Epithelial cell of proximal tubule (primary cell): ENCODE data around the gene BTAF1. TPM values are rescaled to one million over a fixed set of nuclear protein-coding genes. Genes with fewer than 3 reads are reported as not detected.

ENCODE experiments used
- DNase-seq: peaks from one replicate; pipeline ENCODE4 v3.0.0-alpha.2; 2011; ENCODE audit warnings: low read depth
- H3K4me3 ChIP-seq: 2 replicates; pipeline ENCODE4 v1.5.1; 2011; ENCODE audit warnings: low read depth, mild to moderate bottlenecking, low read length
- CTCF ChIP-seq: conservative IDR thresholded peaks from 2 replicates; pipeline ENCODE4 v1.5.1; 2012; ENCODE audit warnings: low read depth, mild to moderate bottlenecking, low read length
- total RNA-seq: library from RNA; depleted of rRNA; stranded (reverse); fragments of >200 nt; gene quantifications from 2 replicates; pipeline ENCODE4 v1.2.3, GENCODE V29; 2015

BTAF1 gene
- total RNA-seq, 1 donor from 2014 or later = 35.2 TPM

- H3K4me3 ChIP-seq = no peak overlapping the region
- TF ChIP-seq CTCF = no peak
- DNase-seq = no peak
These were observed 142.8 kb downstream of the BTAF1 start for GRCh38 chr10:92066386-92066785.

GRCh38 chr10:92068900-92069299 lies 145.3 kb downstream of the BTAF1 start:
- no peak for DNase-seq
- TF ChIP-seq CTCF = no peak
- no peak overlapping the region for H3K4me3 ChIP-seq

GRCh38 chr10:92074126-92074887 lies 150.7 kb downstream of the BTAF1 start:
- no peak overlapping the region for H3K4me3 ChIP-seq
- no peak for DNase-seq
- no peak for TF ChIP-seq CTCF

- no peak for DNase-seq
- H3K4me3 ChIP-seq = no peak overlapping the region
- TF ChIP-seq CTCF = no peak
These were observed 152.3 kb downstream of the BTAF1 start for GRCh38 chr10:92075829-92076228.

GRCh38 chr10:92076722-92077121 lies 153.2 kb downstream of the BTAF1 start:
- no peak for DNase-seq
- no peak overlapping the region for H3K4me3 ChIP-seq
- no peak for TF ChIP-seq CTCF

- no peak for DNase-seq
- no peak overlapping the region for H3K4me3 ChIP-seq
- no peak for TF ChIP-seq CTCF
These were observed 155.4 kb downstream of the BTAF1 start for GRCh38 chr10:92079003-92079402.

Other genes with a start within 250 kb of the BTAF1 start
- 22.4 and 25.1 TPM in 2 replicates for gene TNKS2, start 125.3 kb upstream of the BTAF1 start, total RNA-seq
- 0.12 and 1.2 TPM in 2 replicates for gene FGFBP3, start 14.3 kb upstream of the BTAF1 start, total RNA-seq